Brain pericyte (primary cell): ENCODE data around the gene WDR27.
"Not testable (repeated sequence)": the region's sequence is repeated elsewhere in the genome, so short reads cannot be mapped to it uniquely, and the experiment has no call there.

Source experiments
- DNase-seq: peaks from one replicate; pipeline ENCODE4 v3.0.0-alpha.2; 2012; ENCODE audit warnings: low read depth, low spot score

WDR27 gene

DNA sequence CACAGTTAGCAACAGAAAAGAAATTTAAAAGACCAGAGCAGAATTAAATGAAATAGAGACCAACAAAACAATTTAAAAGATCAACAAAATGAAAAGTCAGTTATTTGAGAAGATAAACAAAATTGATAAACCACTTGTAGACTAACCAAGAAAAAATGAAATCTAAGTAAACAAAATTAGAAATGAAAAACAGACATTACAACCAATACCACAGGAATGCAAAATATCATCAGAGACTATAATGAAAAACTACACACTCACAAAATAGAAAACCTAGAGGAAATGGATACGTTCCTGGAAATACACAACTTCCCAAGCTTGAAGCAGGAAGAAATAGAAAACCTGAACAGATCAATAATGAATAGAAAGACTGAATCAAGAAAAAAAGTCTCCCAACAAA, 97.8 kb downstream of the WDR27 start:
- no peak for DNase-seq

- DNase-seq, result not testable (repeated sequence)
Observed at GRCh38 chr6:169601129-169601528, 100.7 kb downstream of the WDR27 start.

DNA sequence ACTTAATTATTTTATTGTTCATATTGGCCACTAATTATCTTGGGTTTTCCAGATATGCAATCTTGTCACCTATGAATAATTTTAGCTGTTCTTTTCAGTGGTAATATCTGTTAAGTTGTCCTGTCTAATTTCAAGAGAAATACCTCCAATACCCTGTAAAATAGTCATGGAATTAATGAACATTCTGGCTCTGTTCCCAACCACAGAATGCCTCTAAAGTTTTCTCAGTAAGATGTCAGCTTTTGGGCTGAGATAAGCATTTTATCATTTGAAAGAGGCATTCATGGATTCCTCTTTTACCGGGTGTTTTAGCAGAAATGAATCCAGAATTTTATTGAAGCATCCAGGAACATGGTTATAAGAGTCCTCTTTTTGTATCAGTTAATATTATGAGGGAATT, 109.3 kb downstream of the WDR27 start:
- no peak for DNase-seq

DNA sequence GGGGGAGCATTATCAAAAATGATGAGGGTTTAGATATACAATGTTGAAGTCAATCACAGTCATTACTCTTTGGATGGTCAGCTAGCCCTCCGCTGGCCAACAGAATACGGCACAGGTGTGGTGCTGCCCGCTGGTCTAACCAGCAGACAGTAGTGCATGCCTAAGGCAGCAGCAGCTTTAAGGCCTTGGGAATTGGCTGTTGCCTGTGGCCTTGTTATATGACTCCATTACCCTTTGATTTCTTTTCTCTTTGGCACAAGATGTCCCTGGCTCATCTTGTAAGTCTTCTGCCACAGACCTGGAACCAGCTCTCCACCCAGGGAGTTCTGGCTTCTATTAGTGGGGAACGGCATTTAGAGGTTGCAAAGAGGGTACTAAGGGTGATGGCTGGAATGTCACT, 110.2 kb downstream of the WDR27 start:
- DNase-seq, result no peak

DNA sequence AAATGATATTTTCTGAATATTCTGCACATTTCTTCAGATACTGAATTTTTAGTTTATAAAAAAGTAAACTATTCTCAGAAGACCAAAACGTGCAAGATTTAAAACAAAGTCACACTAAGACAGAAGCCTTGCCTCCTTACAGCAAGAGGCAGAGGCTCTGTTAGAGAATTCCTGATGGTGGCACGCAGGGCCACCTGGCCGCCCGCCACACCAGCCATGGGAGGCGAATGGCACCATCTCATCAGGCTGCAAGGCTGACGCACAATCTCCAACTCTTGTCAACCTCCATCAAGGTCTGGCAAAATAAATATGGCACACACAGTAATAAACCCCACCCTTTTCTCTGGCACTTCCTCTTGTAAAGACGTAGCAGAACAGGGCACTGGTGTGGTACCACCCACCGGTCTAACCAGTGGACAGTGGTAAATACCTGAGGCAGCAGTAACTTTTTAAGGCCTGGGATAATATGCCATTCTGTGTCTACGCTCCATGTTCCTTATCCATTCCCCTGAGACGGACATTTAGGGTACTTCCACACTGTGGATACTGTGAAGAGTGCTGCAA, 111.4 kb downstream of the WDR27 start:
- DNase-seq, result no peak

GRCh38 chr6:169589699-169590257, 112.1 kb downstream of the WDR27 start:
- DNase-seq, result no peak

- DNase-seq, result no peak
Observed at GRCh38 chr6:169589293-169589692, 112.5 kb downstream of the WDR27 start.

DNA sequence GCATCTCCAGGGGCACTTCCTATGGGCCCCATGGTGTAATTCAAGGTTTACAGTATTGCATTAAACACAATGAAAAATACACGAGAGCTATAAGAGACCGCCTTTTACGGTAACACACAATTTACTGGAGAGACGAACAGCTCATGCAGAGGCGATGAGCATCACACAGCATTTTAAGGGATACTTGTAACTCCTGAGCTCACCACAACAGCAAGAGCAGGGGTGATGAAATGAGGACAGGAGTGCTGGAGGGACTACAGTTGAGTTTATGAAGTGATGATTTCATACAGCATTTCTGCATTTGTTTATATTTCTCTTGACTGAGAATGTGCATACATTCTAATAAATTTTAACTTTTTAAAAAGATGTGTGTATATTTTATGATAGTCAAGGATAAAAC, 113.9 kb downstream of the WDR27 start:
- DNase-seq, result no peak

DNA sequence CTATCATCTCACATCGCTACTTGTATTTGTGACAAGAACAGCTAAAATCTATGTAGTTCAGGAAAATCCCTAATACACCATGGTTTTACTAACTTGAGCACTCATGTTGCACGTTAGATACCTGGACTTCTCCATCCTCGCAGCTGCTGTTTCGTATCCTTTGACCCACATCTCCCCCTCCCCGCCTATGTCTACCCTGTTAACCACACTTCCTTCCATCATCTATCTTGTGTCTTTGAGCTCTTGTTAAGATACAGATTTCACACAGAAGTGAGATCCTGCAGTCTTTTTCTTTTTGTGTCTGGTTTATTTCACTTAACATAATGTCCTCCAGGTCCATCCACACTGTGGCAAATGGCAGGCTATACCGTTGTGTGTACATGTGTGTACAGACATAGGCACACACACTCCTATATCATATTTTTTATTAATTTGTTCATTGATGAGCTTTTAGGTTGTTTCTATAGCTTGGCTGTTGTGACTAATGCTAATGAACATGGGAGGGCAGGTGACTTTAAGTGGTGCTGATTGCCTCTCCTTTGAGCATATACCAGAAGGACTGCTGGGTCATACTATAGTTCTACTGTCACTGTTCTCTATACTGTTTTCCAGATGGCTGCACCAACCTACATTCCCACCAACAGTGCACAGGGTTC, 117.8 kb downstream of the WDR27 start:
- no peak for DNase-seq

GRCh38 chr6:169579407-169580111, 122.3 kb downstream of the WDR27 start:
- DNase-seq, result no peak

DNA sequence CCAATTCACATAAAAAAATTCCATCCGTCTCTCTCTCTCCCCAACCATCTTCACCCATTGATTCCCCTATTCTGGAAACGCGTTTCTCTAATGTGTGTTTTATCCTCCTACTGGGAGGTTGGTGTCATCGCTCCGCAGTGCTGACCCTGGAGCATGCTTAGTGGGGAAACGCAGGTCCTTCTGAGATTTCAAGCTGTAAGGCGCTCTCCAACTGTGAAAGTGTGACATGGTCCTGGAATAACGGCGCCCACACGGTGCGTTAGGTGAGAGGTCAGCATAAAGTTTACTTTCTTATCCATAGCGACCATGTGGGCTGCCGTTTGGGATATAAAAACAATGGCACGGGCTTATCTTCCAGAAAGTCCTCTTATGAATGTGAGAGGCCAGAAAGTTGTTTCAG, 123.9 kb downstream of the WDR27 start:
- DNase-seq, result peak; percentile 8

GRCh38 chr6:169577236-169577635, 124.6 kb downstream of the WDR27 start:
- DNase-seq, result no peak

DNA sequence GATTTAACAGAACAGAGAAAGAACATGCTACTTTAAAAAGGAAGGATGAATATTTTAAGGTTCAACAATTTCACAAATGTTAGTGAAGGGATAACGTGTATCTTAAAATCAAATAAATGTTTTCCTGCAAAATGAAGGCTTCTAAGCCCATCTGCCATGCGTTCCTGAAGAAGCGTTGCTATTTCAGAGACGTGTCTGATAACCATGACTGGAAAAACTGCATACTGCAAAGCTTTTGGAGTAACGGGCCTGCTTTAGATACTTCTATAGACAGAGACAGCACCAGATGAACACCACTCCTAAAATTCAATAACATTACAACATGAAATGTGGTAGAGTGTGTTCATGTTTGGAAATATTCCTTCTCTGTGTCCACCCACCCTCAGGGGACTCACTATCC, 126.0 kb downstream of the WDR27 start:
- no peak for DNase-seq

GRCh38 chr6:169575365-169575764, 126.5 kb downstream of the WDR27 start:
- no peak for DNase-seq

GRCh38 chr6:169574420-169574819, 127.4 kb downstream of the WDR27 start:
- DNase-seq, result no peak

DNA sequence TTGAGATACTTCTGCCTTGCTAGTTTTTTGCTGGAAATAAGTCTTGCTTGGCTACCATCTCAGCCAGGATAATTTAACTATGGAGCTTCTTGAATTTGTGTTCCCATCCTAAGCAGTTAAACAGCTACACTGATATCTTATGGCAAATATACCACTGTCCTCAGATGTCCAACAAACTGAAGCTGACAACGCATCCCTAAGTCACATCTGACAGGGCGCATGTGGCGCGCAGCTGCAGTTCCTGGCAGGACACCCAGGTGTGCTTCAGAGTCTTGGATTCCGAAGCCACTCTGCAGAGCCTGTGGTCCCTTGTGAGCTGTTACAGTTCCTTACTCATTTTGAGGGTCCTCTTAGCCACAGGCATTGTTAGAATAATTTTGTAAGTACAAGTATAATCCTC, 127.9 kb downstream of the WDR27 start:
- no peak for DNase-seq

DNA sequence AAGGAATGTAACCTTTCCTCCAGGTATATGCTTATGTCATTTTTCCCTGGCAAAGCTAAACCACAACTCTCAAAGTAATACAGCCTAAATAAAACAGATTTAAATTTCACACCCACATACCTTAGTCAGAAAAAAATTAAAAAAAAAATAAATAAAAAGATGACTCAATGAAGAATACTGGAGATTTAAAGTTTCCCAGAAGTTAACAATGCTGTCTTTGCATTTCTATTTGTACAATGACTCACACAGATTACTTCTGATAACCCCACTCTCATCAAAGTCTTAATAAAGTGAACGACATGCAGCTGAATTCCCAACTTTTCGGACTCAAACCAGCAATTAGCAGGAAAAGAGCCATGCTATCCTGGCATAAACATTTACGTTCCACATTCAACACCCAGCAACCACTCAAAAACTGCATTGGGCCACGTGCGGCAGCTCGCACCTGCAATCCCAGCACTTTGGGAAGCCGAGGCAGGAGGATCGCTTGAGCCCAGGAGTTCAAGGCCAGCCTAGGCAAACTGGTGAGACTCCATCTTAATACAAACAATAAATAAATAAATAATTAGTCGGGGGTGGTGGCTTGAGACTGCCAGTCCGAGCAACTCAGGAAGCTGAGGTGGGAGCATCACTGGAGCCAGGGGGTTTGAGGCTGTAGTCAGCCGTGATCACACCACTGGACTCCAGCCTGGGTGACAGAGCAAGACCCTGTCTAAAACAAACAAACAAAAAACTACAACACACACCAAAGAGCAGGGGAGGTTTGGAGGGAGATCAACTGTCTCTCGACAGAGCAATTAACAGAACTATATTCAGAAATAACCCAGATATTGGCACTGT, 130.5 kb downstream of the WDR27 start:
- no peak for DNase-seq

- no peak for DNase-seq
Observed at GRCh38 chr6:169568314-169569087, 133.3 kb downstream of the WDR27 start.

- DNase-seq, result no peak
Observed at GRCh38 chr6:169567819-169568218, 134.0 kb downstream of the WDR27 start.

GRCh38 chr6:169566961-169567750, 134.7 kb downstream of the WDR27 start:
- DNase-seq, result no peak
